GM11168 (cell line): ENCODE data around the gene GRIK4.

Experiments used
- in situ Hi-C: fragments of 300-500 bp; cut with MboI; formaldehyde crosslinking; loops from one replicate; pipeline ENCODE4 v1.12.0; 2022; ENCODE audit warnings: low sequenced_read_pairs; ENCODE audit not compliant: unreplicated experiment

GRIK4 gene

DNA sequence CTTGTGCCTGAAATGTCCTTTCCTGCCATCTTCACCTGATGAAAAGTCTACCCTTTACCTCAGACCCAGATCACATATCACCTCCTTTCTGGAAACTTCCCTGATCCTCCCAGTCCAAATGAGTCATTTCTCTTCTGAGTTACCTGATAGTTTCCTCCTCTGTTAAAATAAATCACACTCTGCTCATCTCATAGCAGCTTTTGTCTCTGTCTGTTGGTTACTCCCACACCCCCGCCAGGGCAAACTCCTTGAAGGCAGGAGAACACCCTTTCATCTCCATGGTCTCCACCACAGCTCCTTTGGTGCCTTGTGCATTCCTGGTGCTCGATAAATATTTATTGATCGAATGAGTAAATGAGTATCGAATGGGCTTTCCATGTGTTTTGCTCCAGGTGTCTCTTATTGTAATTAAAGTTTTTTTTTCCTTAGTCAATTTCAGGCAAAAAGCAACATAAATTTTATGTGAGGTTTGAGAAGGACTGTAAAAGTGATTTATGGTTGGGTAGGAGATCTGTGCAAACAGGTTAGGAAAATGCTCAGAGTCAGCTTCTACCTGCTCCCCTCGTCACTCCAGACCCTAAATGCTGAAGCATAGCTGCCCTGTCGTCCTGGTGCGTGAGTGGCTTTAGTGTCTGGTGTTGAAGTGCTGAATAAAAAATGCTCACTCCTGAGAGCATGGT lies 178.2 kb downstream of the GRIK4 start:
- in situ Hi-C loops, result loop anchor here (5.0 kb wide), 1 partner anchor 182 kb away; no protein-coding TSS in a partner anchor

DNA sequence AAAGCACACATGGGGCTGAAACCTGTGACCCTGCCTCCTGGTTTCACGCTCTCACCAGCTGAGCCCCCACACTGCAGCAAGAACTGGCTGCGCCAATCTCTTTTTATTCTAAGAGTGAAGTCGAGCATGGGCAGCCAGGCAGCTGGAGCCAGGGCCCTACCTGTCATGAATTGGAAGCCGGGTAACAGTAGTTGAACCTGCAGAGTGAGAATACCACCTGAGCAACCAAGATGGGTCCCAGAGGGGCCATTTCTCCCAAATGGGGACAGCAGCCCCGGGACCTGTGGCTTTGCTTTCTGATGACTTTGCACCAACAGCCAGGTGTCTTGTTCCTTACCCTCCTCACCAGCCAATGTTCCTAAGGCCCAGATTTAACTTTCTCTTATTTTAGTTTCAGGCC lies 178.9 kb downstream of the GRIK4 start:
- in situ Hi-C loops, result no loop called here

DNA sequence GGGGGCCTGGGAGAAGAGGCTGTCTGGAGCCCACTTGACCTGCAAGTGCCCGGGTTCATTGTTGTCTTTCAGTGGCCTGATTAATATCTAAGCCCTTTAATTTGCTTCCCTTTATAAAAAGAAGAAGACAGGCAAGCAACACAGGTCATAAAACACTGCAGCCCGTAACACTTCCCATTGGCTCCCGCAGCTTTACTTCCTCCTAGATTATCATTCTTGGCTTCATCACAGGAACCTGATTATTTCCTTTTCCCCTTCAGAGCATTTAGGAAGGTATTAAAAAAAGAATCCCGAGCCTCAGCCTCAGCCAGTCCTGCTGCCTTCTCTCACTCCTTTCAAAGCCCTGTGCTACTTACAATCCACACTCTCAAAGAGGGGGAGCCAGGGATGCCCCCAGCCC lies 183.2 kb downstream of the GRIK4 start:
- in situ Hi-C loops, result no loop called here

DNA sequence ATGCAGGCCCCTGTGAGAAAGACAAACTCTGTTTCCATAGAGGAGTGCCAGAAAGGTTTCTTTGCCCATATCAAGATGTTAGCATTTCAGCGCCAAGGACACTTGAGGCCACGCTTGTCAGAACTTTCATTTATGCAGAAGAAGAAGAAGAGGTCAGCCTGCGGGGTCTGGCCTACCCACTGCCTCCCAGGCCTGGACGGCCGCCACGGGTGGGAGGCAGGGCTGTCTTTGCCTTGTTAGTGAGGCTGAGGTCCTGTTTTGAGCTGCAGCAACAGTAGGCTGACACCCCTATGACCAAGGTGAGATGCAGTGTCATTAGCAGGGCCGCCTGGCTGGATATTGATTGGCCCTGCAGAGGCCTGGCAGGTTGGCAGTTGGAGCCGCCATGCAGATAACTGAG lies 183.9 kb downstream of the GRIK4 start:
- in situ Hi-C loops, result no loop called here

DNA sequence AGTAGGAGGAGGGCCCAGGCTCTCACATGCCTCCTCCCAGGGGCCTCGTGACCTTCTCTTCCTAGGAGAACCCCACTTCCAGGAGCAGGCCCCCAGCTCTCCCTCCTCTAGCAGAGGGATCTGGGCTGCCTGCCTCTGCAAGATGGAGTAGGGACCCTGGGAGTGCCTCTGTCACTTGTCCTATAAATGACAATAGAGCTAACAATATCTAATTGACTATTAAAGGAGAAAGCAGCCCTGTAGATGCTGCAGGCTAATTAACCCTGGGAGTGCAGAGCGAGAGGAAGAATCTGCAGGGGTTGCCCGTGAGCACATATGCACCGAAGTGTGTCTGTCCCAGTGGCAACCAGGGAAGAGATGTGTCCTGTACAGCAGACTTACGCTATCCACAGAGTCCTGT lies 184.4 kb downstream of the GRIK4 start:
- in situ Hi-C loops, result no loop called here

DNA sequence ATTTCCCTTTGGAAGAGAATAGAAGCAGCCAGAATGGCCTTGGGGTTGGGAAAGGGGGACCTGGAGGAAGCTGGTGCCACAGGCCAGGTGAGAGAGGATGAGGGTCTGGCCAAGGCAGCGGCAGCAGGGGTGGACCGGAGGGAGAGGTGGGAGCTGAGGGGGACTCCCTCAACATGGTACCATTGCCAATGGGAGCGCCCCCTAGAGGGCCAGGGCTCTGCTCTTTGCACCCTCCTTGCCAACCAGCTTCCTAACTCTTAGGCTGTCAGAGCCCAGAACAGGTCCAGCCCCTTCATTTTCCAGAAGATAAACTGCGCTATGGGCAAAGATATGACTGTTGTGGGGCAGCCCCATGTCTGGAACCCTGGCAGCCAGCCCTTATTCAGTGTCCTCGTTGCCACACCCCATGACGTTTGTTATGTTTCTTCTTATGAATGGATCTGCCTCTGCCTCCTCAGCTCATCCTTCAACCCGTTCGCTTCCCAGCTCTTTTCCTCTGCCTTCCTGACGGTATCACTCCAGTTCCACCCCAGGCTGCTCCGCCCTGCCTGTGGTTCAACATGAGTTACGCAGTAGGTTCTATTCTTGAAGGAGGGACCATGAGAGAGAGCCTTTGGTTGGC lies 185.2 kb downstream of the GRIK4 start:
- in situ Hi-C loops, result no loop called here

DNA sequence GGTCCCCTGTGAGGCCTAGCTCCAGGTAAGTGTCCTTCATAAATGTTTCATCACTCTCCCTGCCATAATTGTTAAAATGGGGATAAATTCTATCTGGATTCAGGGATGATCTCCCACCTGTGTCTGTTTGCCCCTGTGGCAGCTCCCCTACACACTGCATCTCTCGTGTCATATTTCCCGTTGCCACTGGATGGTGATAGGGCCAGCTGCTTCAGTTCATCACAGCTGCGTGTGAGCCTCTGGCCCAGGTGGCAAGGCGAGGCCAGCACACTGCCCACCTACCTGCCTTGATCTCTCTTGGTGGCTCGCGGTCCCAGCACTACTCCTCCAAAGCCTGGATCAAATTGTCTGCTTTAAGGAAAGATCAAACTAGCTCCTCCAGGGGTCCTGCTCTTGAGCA lies 187.4 kb downstream of the GRIK4 start:
- in situ Hi-C loops, result no loop called here

DNA sequence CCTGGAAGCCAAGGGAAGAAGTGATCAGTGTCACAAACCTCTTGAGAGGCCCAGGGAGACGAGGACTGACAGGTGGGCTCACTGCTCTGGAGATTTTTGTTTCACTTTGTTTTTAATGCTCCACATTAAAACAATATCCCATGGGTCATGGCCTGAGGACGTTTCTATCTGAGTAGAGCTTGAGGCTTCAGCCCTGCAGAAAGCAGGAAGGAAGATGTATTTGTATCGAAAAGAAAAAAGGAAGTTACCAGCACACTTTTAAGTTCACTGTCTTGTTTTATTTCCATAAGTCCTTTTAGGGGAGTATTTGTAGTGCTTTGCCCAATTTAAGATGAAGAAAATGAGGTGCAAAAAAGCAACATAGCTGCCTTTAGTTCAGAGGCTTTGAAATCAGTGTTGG lies 191.1 kb downstream of the GRIK4 start:
- in situ Hi-C loops, result no loop called here

DNA sequence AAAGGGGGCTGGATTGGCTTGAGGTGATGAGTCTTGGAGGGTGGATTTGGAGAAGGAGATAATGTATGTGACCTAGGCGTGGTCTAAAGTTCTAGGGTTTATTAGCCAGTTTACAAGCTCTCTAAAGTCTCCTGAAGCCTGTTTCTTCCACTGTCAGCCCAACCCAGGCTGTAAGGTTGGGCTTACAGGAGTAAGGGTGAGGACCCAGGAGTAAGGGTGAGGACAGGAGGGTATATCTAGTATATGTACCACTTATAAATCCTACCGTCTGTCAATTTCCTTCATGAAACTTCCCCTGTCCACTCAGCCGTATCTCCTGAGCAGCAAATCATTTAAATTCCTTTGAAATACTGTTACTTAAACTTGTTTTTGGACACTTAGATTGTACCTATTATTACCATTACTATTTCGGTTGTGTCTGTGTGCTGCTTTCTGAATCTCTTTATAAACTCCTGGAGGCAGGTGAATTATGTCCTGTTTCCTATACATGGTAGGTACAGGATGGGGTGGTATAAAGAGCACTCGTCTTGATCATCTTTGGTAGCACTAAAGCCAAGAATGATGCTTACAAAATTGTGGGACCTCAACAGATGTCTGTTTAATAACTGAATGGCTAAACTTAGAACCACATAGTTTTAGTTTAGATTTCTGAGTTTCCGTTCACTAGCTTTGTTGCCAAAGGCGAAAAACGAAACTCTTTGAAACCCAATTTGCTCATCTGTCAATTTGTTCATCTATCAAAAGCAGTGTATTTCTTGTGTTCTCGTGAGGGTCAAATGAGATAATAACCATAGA lies 192.0 kb downstream of the GRIK4 start:
- in situ Hi-C loops, result no loop called here

DNA sequence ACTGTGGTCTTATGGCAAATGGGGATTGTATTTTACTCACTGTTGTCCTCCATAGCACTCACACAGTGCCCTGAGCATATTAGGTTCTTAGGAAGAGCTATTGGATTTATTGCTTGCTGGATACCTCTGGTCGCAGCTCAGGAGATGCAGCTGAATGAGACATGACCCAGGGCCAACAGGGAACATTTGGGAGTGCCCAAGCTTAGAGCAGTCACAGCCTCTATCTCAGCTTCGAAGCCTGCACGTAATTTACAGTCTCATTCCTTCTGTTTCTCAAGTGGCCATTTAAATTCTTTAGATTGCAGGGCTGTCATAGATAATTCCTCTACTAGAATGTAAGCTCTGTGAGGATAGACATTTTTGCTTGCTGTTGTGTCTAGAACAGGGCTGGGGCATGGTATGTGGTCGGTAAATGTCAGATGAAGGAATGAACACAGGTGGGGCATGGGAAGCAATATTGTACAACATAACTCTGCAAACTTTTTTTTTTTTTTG lies 192.8 kb downstream of the GRIK4 start:
- in situ Hi-C loops, result no loop called here

DNA sequence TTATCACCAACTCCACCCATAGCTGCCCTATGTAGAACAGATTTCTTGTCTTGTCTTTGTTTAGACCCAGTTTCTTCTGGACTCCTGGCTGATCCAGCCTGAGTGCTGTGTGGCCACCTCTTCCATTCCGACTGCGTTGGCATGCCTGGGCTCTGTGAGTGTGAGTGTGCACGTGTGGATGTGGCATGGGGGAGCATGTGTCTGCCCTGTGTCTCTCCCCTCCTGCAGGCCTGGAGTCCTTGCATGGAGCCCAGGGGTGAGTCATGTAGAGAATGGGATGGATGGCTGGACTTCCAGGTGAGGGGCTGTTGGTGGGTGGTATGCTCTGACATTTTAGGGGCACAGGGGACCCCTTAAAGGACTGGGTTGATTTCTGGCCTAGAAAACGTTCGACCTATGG lies 194.7 kb downstream of the GRIK4 start:
- in situ Hi-C loops, result no loop called here

DNA sequence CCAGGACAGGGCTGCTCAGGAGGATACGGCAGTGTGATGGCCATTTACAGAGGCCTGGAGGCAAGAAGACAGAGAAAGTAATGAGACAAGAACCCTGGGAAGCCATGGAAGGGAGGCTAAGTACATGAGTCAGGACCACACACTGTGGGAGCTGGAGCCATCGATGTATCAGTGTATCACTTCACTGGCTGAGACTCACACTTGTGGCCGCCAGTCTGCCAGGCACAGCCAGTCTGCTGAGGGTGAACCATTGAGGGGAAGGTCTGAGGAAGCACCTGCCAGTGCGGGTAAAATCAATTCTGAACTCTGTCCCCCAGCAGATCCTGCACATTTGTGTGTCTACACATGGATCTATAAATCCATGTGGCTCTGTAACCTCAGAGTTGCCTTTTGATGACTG lies 195.6 kb downstream of the GRIK4 start:
- in situ Hi-C loops, result no loop called here

DNA sequence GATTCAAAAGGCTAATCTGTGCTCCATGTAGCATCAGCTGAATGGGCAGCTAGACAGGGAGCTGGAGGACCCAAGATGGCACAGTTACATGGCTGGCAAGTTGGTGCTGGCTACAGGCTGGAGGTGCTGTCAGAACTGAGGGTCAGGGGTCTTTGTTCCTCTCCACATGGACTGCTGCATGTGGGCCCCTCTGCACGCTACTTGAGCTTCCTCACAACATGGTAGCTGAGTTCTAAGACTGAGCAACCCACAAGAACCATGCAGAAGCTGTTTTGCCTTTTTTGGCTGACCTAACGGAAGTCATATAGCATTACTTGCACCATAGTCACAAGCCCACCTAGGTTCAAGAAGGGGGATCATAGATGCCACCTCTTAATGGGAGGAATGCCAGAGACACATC lies 196.1 kb downstream of the GRIK4 start:
- in situ Hi-C loops, result no loop called here

DNA sequence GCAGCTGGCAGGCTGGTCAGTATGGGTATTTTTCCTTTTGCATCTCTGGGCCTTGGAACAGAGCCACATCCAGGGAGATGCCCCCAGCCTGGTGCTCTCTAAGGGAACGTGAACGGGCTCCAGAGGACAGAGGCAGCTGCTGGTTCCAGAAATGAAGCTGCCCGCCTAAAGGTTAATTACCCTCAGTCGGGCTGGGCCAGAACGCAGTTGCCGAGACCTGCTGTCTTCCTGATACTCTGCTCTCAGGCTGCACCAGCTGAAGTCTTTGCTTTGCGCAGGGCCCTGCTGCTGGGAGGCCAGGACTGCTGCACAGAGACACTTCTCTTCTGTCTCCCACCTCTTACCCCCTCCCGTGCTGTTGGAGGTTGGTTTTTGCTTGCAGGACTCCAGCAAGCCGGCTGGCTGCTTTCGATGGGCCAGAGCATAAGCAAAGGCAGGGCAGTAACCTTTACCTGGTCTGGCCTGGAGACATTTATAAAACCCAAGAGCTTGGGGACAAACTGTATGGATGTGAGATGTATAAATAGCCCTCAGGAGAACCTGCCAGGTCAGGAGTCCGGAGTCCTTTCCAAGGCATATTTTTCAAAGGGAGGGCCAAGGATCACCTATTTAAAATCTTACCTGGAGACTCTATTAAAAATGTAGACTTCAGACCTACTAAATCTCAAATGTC lies 197.1 kb downstream of the GRIK4 start:
- in situ Hi-C loops, result no loop called here

DNA sequence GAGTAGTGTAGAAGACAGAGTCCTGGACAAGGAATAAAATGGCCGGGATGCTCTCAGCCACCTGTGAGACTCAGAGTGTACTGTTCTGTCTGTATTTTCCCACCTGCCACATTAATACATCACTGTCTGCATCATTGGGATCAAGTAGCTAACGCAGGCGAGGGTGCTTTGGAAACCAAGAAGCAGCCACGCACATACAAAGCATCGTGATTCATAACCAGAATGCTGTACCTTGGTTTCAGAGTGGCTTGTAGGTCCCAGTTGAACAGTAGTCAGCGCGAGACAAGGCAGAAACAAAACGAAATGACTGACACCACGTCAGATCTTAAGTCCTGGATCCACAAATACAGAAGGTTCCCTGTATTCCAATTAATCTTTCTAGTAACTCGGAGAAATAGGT lies 198.3 kb downstream of the GRIK4 start:
- in situ Hi-C loops, result no loop called here

DNA sequence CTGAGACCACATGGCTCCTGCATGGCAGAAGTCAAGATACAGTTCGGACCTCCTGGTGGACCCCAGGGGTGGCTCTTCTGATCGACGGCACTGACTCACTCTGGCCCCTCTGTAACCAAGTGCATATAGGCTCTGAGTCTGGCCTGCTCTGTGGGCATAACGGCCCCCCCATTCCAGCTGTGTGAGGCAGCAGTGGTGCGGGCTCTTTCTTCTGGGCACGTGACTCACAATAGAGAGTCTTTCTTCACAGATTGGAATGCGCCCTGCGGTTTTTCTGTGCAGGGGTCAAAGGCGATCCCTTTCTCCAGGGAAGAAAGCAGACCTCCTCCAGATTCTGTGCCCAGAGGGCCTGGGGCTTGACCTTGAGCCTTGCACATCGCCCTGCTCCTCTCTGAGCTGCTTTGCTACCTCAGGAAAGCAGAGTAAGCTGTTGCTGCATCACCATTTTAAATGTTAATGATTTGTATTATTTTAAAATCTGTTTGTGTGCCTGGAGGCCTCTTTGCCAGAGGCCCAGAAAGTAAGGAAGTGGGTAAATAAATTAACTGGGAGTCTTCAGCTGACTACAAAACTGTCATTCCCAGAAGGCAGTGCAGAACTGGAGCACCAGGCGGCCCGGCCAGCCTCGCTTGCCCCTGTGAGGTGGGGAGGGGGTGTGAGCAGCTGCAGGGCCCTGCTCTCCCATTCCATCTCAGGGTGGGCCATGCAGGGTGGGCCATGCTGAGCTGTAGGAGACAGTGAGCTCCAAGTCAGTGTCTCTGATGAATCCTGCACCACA lies 199.0 kb downstream of the GRIK4 start:
- in situ Hi-C loops, result no loop called here

DNA sequence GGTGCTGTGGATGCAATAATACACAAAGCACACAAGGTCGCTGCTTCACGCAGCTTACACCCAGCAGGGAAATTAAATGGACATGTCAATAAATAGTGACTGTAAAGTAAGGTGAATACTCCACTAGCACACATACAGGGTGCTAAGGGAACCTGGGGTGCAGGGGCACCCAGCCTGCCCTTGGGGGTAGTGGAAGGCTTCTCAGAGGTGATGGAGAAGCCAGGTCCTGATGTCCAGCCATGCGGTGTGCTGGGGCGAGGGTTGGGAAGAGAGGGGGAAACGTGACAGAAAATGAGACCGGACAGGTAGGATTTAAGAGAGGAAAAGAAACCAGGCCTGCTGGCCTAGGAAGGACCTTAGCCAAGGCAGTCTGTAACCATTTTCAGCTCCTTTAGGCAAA lies 200.5 kb downstream of the GRIK4 start:
- in situ Hi-C loops, result no loop called here

DNA sequence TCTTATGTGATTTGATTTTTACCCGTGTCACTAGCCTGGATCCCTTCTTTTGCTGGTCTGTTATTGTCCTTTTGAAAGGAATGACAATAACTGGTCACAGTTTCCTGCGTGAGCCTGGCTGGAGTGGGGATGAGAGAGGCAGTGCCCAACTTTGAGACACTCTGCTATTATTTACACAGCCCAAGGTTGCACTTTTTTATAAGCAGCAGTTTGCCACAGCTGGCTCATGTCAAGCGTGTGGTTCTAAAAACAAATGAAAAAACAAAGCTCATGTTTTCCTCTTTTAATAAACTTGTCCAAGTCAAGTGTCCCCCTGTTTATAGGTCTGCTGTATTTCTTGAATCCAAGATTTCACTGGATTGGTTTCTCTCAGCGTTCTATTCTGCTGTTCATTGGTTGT lies 201.3 kb downstream of the GRIK4 start:
- in situ Hi-C loops, result no loop called here

DNA sequence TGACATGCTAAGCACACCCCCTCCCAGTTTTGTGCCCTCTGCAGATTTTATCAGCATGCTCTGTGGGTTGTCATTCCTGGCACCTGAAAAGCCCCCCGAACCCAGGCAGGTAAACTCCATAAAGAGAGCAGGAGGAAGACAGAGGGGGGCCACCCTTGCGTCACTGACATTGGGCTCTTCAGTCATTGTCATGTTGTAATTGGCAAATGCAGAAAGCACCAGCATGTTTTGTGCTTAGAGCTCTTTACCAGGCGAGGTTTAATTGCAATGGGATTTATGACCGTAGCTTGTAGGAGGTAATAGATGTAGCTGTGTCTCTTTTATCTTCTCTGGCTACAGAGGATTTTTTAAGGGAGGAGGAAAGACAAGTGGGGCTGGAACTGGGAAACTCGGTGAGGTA lies 201.7 kb downstream of the GRIK4 start:
- in situ Hi-C loops, result no loop called here

DNA sequence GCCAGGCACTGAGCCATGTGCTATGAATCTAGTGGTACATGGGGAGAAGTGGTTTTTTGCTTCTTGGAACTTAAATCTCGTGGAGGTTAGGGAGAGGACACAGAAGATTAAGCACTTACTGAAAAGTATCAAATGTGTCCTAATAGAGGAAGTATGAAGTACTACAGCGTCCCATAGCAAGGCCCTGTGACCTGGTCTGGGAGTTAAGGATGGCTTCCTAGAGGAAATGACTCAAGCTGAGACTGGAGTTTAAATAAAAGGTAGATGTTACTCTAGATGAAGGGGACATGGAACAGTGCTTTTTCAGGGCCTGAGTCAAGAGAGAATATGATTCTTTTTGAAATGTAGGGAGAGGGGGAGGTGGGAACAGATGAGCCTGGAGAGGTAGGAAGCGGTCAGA lies 202.9 kb downstream of the GRIK4 start:
- in situ Hi-C loops, result no loop called here
